ENCODE measurements around the gene TUBA4A. TPM values are rescaled to one million over a fixed set of nuclear protein-coding genes. Genes with fewer than 3 reads are reported as not detected.

The TUBA4A gene
- total and polyA plus RNA-seq, 2 experiments from 2014 or later: 44.3 to 77.7 TPM

DNA sequence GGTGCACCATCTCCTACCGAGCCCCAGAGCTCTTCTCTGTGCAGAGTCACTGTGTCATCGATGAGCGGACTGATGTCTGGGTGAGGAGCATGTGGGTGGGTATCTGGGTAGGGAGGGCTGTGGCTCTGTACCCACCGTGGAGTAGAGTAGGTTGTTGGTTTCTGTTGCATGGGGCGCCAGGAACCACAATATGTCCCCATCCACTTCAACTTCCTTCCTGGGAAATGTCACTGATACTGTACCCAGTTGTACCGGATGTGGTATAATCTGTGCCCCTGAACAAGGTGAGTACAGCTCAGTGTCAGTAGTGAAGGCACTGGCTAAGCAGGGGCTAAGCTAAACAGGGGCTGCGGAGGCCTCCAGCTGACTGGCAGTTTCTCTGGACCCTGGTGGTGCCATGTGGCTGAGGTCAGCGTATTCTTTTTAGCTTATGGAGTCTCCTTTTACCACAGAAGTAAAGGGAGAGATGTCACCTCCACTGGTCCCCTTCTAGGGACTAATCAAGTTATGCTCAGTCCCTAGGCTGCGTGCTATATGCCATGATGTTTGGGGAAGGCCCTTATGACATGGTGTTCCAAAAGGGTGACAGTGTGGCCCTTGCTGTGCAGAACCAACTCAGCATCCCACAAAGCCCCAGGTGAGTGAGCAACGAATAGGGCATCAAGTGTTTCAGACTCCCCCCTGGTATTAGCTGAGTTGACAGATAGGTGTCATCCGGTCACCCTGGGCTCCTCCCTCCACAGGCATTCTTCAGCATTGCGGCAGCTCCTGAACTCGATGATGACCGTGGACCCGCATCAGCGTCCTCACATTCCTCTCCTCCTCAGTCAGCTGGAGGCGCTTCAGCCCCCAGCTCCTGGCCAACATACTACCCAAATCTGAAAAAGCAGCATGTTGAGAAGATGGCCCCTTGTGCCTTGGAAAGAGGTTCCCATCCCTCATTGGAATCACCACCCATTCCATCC is 5.8 kb downstream of the TUBA4A start:
- Mint-ChIP-seq H3K4me1 (peaks cover 47% of the 10 kb centered on the region), H3K27ac (no peak overlapping the region), H3K36me3 (ENCODE audit: low read depth) (peaks cover 44% of the 10 kb centered on the region), H3K27me3 (ENCODE audit: insufficient read depth, low read depth, poor library complexity) (peaks cover 17% of the 10 kb centered on the region), H3K4me3 (no peak overlapping the region; the same call in 2 of the 3 replicates), H3K9me3 (no peaks in the 10 kb centered on the region)
- Histone ChIP-seq H3F3A (replicated peaks; ENCODE audit: low read depth) (no peaks in the 10 kb centered on the region), H3K4me3 (no peak overlapping the region), H2AFZ (no peak overlapping the region), H3K36me3 (ENCODE audit: insufficient read depth) (peaks cover 3% of the 10 kb centered on the region; the same call in 1 of the 2 replicates), H3K4me1 (ENCODE audit: insufficient read depth) (peaks cover 15% of the 10 kb centered on the region), H3K27ac (ENCODE audit: low read depth) (no peak overlapping the region), H3K27me3 (ENCODE audit: insufficient read depth) (peaks cover 11% of the 10 kb centered on the region; the same call in 1 of the 2 replicates), H3K9me2 (ENCODE audit: insufficient read depth) (no peaks in the 10 kb centered on the region), H4K20me1 (replicated peaks; ENCODE audit: insufficient read depth) (no peaks in the 10 kb centered on the region), H3K79me2 (replicated peaks; ENCODE audit: insufficient read depth) (0 out of 2 replicates have a peak, but pooled peaks cover 4% of the 10 kb centered on the region), H3K4me2 (no peak overlapping the region)
- DNase-seq (ENCODE audit: low spot score): peak; percentile 54
- TF ChIP-seq ZNF114 (CRISPR knock-in tag; IDR thresholded peaks at IDR 0.05): no peak
- TF ChIP-seq, protein P1, sequence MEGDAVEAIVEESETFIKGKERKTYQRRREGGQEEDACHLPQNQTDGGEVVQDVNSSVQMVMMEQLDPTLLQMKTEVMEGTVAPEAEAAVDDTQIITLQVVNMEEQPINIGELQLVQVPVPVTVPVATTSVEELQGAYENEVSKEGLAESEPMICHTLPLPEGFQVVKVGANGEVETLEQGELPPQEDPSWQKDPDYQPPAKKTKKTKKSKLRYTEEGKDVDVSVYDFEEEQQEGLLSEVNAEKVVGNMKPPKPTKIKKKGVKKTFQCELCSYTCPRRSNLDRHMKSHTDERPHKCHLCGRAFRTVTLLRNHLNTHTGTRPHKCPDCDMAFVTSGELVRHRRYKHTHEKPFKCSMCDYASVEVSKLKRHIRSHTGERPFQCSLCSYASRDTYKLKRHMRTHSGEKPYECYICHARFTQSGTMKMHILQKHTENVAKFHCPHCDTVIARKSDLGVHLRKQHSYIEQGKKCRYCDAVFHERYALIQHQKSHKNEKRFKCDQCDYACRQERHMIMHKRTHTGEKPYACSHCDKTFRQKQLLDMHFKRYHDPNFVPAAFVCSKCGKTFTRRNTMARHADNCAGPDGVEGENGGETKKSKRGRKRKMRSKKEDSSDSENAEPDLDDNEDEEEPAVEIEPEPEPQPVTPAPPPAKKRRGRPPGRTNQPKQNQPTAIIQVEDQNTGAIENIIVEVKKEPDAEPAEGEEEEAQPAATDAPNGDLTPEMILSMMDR (conservative IDR thresholded peaks at IDR 0.05; ENCODE audit: low read depth in 2 of 2): peak in 1 of 2 experiments; percentile 50; a peak in 2 of 4 replicates
- TF ChIP-seq, protein P2, sequence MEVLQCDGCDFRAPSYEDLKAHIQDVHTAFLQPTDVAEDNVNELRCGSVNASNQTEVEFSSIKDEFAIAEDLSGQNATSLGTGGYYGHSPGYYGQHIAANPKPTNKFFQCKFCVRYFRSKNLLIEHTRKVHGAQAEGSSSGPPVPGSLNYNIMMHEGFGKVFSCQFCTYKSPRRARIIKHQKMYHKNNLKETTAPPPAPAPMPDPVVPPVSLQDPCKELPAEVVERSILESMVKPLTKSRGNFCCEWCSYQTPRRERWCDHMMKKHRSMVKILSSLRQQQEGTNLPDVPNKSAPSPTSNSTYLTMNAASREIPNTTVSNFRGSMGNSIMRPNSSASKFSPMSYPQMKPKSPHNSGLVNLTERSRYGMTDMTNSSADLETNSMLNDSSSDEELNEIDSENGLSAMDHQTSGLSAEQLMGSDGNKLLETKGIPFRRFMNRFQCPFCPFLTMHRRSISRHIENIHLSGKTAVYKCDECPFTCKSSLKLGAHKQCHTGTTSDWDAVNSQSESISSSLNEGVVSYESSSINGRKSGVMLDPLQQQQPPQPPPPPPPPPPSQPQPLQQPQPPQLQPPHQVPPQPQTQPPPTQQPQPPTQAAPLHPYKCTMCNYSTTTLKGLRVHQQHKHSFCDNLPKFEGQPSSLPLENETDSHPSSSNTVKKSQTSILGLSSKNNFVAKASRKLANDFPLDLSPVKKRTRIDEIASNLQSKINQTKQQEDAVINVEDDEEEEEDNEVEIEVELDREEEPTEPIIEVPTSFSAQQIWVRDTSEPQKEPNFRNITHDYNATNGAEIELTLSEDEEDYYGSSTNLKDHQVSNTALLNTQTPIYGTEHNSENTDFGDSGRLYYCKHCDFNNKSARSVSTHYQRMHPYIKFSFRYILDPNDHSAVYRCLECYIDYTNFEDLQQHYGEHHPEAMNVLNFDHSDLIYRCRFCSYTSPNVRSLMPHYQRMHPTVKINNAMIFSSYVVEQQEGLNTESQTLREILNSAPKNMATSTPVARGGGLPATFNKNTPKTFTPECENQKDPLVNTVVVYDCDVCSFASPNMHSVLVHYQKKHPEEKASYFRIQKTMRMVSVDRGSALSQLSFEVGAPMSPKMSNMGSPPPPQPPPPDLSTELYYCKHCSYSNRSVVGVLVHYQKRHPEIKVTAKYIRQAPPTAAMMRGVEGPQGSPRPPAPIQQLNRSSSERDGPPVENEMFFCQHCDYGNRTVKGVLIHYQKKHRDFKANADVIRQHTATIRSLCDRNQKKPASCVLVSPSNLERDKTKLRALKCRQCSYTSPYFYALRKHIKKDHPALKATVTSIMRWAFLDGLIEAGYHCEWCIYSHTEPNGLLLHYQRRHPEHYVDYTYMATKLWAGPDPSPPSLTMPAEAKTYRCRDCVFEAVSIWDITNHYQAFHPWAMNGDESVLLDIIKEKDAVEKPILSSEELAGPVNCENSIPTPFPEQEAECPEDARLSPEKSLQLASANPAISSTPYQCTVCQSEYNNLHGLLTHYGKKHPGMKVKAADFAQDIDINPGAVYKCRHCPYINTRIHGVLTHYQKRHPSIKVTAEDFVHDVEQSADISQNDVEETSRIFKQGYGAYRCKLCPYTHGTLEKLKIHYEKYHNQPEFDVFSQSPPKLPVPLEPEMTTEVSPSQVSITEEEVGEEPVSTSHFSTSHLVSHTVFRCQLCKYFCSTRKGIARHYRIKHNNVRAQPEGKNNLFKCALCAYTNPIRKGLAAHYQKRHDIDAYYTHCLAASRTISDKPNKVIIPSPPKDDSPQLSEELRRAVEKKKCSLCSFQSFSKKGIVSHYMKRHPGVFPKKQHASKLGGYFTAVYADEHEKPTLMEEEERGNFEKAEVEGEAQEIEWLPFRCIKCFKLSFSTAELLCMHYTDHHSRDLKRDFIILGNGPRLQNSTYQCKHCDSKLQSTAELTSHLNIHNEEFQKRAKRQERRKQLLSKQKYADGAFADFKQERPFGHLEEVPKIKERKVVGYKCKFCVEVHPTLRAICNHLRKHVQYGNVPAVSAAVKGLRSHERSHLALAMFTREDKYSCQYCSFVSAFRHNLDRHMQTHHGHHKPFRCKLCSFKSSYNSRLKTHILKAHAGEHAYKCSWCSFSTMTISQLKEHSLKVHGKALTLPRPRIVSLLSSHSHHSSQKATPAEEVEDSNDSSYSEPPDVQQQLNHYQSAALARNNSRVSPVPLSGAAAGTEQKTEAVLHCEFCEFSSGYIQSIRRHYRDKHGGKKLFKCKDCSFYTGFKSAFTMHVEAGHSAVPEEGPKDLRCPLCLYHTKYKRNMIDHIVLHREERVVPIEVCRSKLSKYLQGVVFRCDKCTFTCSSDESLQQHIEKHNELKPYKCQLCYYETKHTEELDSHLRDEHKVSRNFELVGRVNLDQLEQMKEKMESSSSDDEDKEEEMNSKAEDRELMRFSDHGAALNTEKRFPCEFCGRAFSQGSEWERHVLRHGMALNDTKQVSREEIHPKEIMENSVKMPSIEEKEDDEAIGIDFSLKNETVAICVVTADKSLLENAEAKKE (CRISPR knock-in tag; IDR thresholded peaks at IDR 0.05): no peak
- no peak for TF ChIP-seq EZH2 (IDR thresholded peaks at IDR 0.05; ENCODE audit: low read depth, unreplicated experiment)
- TF ChIP-seq STAT1 (IDR thresholded peaks at IDR 0.05; ENCODE audit: unreplicated experiment): no peak
- TF ChIP-seq CREB1 (CRISPR knock-in tag; IDR thresholded peaks at IDR 0.05; ENCODE audit: low read depth): no peak
- ATAC-seq: no peak
